OCI-LY7 (cell line): Measurements from ENCODE around the gene CYP24A1.

ENCODE experiments used
- EZH2phosphoT487 ChIP-seq: fragments of 200-600 bp; sonication (generic); IDR thresholded peaks from 2 replicates; pipeline ENCODE4 v1.6.1; 2018; ENCODE audit warnings: low read depth, borderline replicate concordance, mild to moderate bottlenecking, mixed run types, antibody characterized with exemption, low read length, moderate library complexity, mixed read lengths
- TF ChIP-seq, protein P1 (sequence below): fragments of 200-600 bp; sonication (generic); conservative IDR thresholded peaks from 2 replicates; pipeline ENCODE4 v1.5.1; 2014; ENCODE audit warnings: mild to moderate bottlenecking, antibody characterized with exemption, low read length, moderate library complexity, mixed read lengths

DNA sequence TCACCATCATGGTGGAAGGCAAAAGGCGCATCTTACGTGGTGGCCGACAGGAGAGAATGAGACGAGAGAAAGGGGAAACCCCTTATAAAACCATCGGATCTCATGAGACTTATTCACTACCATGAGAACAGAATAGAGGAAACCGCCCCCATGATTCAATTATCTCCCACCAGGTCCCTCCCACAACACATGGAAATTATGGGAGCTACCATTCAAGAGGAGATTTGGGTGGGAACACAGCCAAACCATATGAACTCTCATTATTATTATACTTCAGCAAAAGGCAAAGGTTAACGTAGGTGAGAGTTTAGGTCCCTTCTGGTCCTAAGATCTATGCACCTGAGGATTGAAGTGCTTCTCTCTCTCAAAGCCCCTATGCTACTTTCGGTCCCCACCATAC lies 31.7 kb upstream of the CYP24A1 start:
- TF ChIP-seq, protein P1, sequence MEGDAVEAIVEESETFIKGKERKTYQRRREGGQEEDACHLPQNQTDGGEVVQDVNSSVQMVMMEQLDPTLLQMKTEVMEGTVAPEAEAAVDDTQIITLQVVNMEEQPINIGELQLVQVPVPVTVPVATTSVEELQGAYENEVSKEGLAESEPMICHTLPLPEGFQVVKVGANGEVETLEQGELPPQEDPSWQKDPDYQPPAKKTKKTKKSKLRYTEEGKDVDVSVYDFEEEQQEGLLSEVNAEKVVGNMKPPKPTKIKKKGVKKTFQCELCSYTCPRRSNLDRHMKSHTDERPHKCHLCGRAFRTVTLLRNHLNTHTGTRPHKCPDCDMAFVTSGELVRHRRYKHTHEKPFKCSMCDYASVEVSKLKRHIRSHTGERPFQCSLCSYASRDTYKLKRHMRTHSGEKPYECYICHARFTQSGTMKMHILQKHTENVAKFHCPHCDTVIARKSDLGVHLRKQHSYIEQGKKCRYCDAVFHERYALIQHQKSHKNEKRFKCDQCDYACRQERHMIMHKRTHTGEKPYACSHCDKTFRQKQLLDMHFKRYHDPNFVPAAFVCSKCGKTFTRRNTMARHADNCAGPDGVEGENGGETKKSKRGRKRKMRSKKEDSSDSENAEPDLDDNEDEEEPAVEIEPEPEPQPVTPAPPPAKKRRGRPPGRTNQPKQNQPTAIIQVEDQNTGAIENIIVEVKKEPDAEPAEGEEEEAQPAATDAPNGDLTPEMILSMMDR, result no peak
- no peak for TF ChIP-seq EZH2phosphoT487
